Measurements from ENCODE around the gene ZNF774. TPM values are rescaled to one million over a fixed set of nuclear protein-coding genes. Genes with fewer than 3 reads are reported as not detected.

Gene ZNF774
- total RNA-seq, 1 experiment from 2014 or later = 4.0 TPM

DNA sequence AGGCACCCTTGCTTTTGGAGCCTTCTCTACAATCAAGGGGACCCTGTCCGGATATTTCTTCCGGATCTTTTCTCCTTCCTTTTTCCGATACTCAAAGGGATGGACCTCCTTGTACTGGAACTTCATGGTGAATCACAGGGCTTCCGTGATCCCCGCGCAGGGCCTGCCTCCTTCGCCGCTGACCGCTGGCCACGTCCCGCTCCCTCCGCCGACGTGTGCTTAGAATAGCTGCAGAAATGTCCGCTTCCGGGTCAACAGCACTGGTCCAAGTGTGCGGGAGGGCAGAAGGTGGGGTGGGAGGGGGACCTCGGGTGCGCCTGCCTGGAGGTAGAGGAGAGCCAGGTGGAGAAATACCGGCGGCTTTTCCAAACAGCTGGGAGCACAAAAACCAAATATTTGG lies 3.0 kb upstream of the ZNF774 start:
- TF ChIP-seq FOSL1 (IDR thresholded peaks at IDR 0.05; ENCODE audit: low read depth) (no peak), CEBPB (IDR thresholded peaks at IDR 0.05; ENCODE audit: low read depth) (no peak), ELF1 (IDR thresholded peaks at IDR 0.05; ENCODE audit: borderline replicate concordance, low read depth) (no peak), SP1 (IDR thresholded peaks at IDR 0.05; ENCODE audit: low read depth) (no peak), ZFX (IDR thresholded peaks at IDR 0.05) (no peak), SIN3A (IDR thresholded peaks at IDR 0.05; ENCODE audit: low read depth) (no peak), EZH2phosphoT487 (IDR thresholded peaks at IDR 0.05; ENCODE audit: borderline replicate concordance) (no peak), CBX3 (IDR thresholded peaks at IDR 0.05; ENCODE audit: low read depth) (no peak), MAX (IDR thresholded peaks at IDR 0.05) (no peak), SRF (IDR thresholded peaks at IDR 0.05; ENCODE audit: low read depth) (no peak), ZNF274 (IDR thresholded peaks at IDR 0.05; ENCODE audit: low read depth, low read length) (no peak), YY1 (IDR thresholded peaks at IDR 0.05; ENCODE audit: extremely low read depth, insufficient replicate concordance, low read depth, low read length) (no peak), EZH2 (IDR thresholded peaks at IDR 0.05) (no peak), JUND (IDR thresholded peaks at IDR 0.05) (no peak), POLR2A (IDR thresholded peaks at IDR 0.05; ENCODE audit: borderline replicate concordance, extremely low read depth, insufficient read depth, insufficient read length) (no peak), RAD21 (IDR thresholded peaks at IDR 0.05; ENCODE audit: low read depth) (no peak)
- TF ChIP-seq, protein P1, sequence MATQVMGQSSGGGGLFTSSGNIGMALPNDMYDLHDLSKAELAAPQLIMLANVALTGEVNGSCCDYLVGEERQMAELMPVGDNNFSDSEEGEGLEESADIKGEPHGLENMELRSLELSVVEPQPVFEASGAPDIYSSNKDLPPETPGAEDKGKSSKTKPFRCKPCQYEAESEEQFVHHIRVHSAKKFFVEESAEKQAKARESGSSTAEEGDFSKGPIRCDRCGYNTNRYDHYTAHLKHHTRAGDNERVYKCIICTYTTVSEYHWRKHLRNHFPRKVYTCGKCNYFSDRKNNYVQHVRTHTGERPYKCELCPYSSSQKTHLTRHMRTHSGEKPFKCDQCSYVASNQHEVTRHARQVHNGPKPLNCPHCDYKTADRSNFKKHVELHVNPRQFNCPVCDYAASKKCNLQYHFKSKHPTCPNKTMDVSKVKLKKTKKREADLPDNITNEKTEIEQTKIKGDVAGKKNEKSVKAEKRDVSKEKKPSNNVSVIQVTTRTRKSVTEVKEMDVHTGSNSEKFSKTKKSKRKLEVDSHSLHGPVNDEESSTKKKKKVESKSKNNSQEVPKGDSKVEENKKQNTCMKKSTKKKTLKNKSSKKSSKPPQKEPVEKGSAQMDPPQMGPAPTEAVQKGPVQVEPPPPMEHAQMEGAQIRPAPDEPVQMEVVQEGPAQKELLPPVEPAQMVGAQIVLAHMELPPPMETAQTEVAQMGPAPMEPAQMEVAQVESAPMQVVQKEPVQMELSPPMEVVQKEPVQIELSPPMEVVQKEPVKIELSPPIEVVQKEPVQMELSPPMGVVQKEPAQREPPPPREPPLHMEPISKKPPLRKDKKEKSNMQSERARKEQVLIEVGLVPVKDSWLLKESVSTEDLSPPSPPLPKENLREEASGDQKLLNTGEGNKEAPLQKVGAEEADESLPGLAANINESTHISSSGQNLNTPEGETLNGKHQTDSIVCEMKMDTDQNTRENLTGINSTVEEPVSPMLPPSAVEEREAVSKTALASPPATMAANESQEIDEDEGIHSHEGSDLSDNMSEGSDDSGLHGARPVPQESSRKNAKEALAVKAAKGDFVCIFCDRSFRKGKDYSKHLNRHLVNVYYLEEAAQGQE (IDR thresholded peaks at IDR 0.05; ENCODE audit: low read depth) = no peak
- TF ChIP-seq, protein P2, sequence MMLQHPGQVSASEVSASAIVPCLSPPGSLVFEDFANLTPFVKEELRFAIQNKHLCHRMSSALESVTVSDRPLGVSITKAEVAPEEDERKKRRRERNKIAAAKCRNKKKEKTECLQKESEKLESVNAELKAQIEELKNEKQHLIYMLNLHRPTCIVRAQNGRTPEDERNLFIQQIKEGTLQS (IDR thresholded peaks at IDR 0.05) = no peak
- TF ChIP-seq, protein P3, sequence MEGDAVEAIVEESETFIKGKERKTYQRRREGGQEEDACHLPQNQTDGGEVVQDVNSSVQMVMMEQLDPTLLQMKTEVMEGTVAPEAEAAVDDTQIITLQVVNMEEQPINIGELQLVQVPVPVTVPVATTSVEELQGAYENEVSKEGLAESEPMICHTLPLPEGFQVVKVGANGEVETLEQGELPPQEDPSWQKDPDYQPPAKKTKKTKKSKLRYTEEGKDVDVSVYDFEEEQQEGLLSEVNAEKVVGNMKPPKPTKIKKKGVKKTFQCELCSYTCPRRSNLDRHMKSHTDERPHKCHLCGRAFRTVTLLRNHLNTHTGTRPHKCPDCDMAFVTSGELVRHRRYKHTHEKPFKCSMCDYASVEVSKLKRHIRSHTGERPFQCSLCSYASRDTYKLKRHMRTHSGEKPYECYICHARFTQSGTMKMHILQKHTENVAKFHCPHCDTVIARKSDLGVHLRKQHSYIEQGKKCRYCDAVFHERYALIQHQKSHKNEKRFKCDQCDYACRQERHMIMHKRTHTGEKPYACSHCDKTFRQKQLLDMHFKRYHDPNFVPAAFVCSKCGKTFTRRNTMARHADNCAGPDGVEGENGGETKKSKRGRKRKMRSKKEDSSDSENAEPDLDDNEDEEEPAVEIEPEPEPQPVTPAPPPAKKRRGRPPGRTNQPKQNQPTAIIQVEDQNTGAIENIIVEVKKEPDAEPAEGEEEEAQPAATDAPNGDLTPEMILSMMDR (IDR thresholded peaks at IDR 0.05 in 2 of 3, conservative IDR thresholded peaks at IDR 0.05 in 1 of 3; ENCODE audit: borderline replicate concordance in 1 of 3, insufficient read depth in 1 of 3, low read depth in 2 of 3, low read length in 2 of 3) = no peak
- RAD21 ChIA-PET (ENCODE audit: low non-redundant PET in 1 of 2, low total read pairs in 2 of 2, uncharacterized antibody in 2 of 2, unreplicated experiment in 2 of 2) = no interaction called here
- Histone ChIP-seq H3K4me2 (ENCODE audit: low read length) (no peak overlapping the region), H3K4me3 (replicated peaks in 1 of 2; ENCODE audit: low read depth in 1 of 2, low read length in 2 of 2) (no peak overlapping the region), H4K20me1 (ENCODE audit: insufficient read depth) (no peaks in the 10 kb centered on the region), H2AFZ (ENCODE audit: low read depth, low read length, poor library complexity, severe bottlenecking) (no peak overlapping the region), H3K79me2 (ENCODE audit: insufficient read depth, low read length) (no peaks in the 10 kb centered on the region), H3K27ac (ENCODE audit: low read depth, low read length) (no peak overlapping the region), H3K9ac (ENCODE audit: low read length) (no peak overlapping the region), H3K9me2 (ENCODE audit: insufficient read depth) (no peaks in the 10 kb centered on the region), H3K4me1 (ENCODE audit: control insufficient read depth in 1 of 2, insufficient read depth in 2 of 2, low read length in 2 of 2) (peaks cover 4 to 18% of the 10 kb centered on the region in 2 experiments; a peak in 2 of 4 replicates), H3K27me3 (ENCODE audit: insufficient read depth, low read length) (no peaks in the 10 kb centered on the region), H3K36me3 (ENCODE audit: control insufficient read depth in 1 of 2, insufficient read depth in 2 of 2, low read length in 2 of 2) (no peaks in the 10 kb centered on the region), H3K9me3 (ENCODE audit: control insufficient read depth in 1 of 2, insufficient read depth in 1 of 2, low read depth in 1 of 2, low read length in 2 of 2) (no peaks in the 10 kb centered on the region)
- no TSS peak for BruUV-seq (replicated peaks)
- CTCF ChIA-PET = no interaction called here
- DNase-seq (ENCODE audit: low read depth, low spot score) = no peak
- POLR2A ChIA-PET = no interaction called here
- intact Hi-C loops (cut with micrococcal nuclease) = no loop called here
- ATAC-seq = no peak
